Uterine smooth muscle cell (primary cell): ENCODE measurements around the gene SPAG8. TPM values are rescaled to one million over a fixed set of nuclear protein-coding genes. Genes with fewer than 3 reads are reported as not detected.

ENCODE experiments used
- total RNA-seq: library from RNA; depleted of rRNA; stranded (reverse); fragments of >200 nt; gene quantifications from 2 replicates; pipeline ENCODE4 v1.2.3, GENCODE V29; 2014

The SPAG8 gene
- total RNA-seq, result 0.75 and 1.3 TPM in 2 replicates

GRCh38 chr9:35812025-35812602, at the start of gene SPAG8:
Gene SPAG8, minus strand, starts transcription at chr9:35812262. Its CDS starts 115 bp downstream, at chr9:35812147.

GRCh38 chr9:35829084-35829763, 17.2 kb upstream of the SPAG8 start, which contains the start of gene TMEM8B:
Gene TMEM8B, plus strand, starts transcription at chr9:35829228. Its CDS starts 220 bp downstream, at chr9:35829448.

GRCh38 chr9:35828716-35829083, 16.6 kb upstream of the SPAG8 start, which contains the start of gene FAM221B:
Gene FAM221B, minus strand, starts transcription at chr9:35828732. Its CDS starts 2,571 bp downstream, at chr9:35826161.

GRCh38 chr9:35814841-35815543, 2.9 kb upstream of the SPAG8 start, which contains the start of gene HINT2:
Gene HINT2, minus strand, starts transcription at chr9:35815042. Its CDS starts 63 bp downstream, at chr9:35814979.

GRCh38 chr9:35791297-35791921, 20.7 kb downstream of the SPAG8 start, which contains the start of gene NPR2:
Gene NPR2, plus strand, starts transcription at chr9:35791591. Its CDS starts 818 bp downstream, at chr9:35792409.

Other genes starting within 250 kb of the SPAG8 start
- gene TESK1, start 207.0 kb downstream of the SPAG8 start, total RNA-seq, result 10.2 and 13.1 TPM in 2 replicates
- 0.87 and 1.2 TPM in 2 replicates for gene CD72, start 193.8 kb downstream of the SPAG8 start, total RNA-seq
- gene SIT1, start 161.3 kb downstream of the SPAG8 start, total RNA-seq, result not detected in 2 replicates
- 11,544 and 12,668 TPM in 2 replicates for gene RMRP, start 154.2 kb downstream of the SPAG8 start, total RNA-seq
- gene CCDC107, start 154.0 kb downstream of the SPAG8 start, total RNA-seq, result 23.6 and 24.0 TPM in 2 replicates
- gene ARHGEF39, start 147.1 kb downstream of the SPAG8 start, total RNA-seq, result 0.87 and 4.4 TPM in 2 replicates
- gene CA9, start 138.3 kb downstream of the SPAG8 start, total RNA-seq, result 0.44 and 8.6 TPM in 2 replicates
- gene TPM2, start 122.3 kb downstream of the SPAG8 start, total RNA-seq, result 1,069 and 1,713 TPM in 2 replicates
- gene TLN1, start 80.1 kb downstream of the SPAG8 start, total RNA-seq, result 584 and 593 TPM in 2 replicates
- gene CREB3, start 79.6 kb downstream of the SPAG8 start, total RNA-seq, result 84.7 and 90.6 TPM in 2 replicates
- 27.0 and 27.5 TPM in 2 replicates for gene GBA2, start 63.0 kb downstream of the SPAG8 start, total RNA-seq
- gene RGP1, start 63.0 kb downstream of the SPAG8 start, total RNA-seq, result 11.1 and 12.6 TPM in 2 replicates
- 0.62 TPM in 1 of 2 replicates, not detected in the other for gene MSMP, start 58.0 kb downstream of the SPAG8 start, total RNA-seq
- gene NPR2, start 20.7 kb downstream of the SPAG8 start, total RNA-seq, result 27.6 and 32.1 TPM in 2 replicates
- 18.6 and 25.8 TPM in 2 replicates for gene HINT2, start 2.8 kb upstream of the SPAG8 start, total RNA-seq
- gene FAM221B, start 16.5 kb upstream of the SPAG8 start, total RNA-seq, result not detected in 2 replicates
- gene TMEM8B, start 17.0 kb upstream of the SPAG8 start, total RNA-seq, result 2.2 and 4.1 TPM in 2 replicates
- gene OR13J1, start 58.1 kb upstream of the SPAG8 start, total RNA-seq, result not detected in 2 replicates
- 0.11 and 0.25 TPM in 2 replicates for gene HRCT1, start 93.9 kb upstream of the SPAG8 start, total RNA-seq
- under 0.01 TPM in 1 of 2 replicates, not detected in the other for gene SPAAR, start 97.2 kb upstream of the SPAG8 start, total RNA-seq
- gene OR2S2, start 145.9 kb upstream of the SPAG8 start, total RNA-seq, result 0.12 and 0.22 TPM in 2 replicates
- 27.6 and 45.2 TPM in 2 replicates for gene RECK, start 224.7 kb upstream of the SPAG8 start, total RNA-seq